K562 (cell line): Measurements from ENCODE around the gene FAM53B. TPM values are rescaled to one million over a fixed set of nuclear protein-coding genes. Genes with fewer than 3 reads are reported as not detected.

Experiments
- DIDO1 ChIP-seq: fragments of 450-650 bp; IDR thresholded peaks from 2 replicates; pipeline ENCODE4 v1.6.1; 2016; ENCODE audit warnings: low read depth, missing biosample characterization, missing genetic modification characterization
- L3MBTL2 ChIP-seq: fragments of 450-650 bp; IDR thresholded peaks from 2 replicates; pipeline ENCODE4 v1.6.1; 2016; ENCODE audit warnings: mild to moderate bottlenecking, moderate library complexity
- MBD2 ChIP-seq: sonication (generic); IDR thresholded peaks from 2 replicates; pipeline ENCODE4 v1.6.1; 2016; ENCODE audit warnings: low read depth, borderline replicate concordance
- MCM2 ChIP-seq: fragments of 450-650 bp; IDR thresholded peaks from 2 replicates; pipeline ENCODE4 v1.6.1; 2017; ENCODE audit warnings: low read depth, mild to moderate bottlenecking
- RBM22 ChIP-seq: fragments of 200-400 bp; formaldehyde crosslinking; IDR thresholded peaks from 2 replicates; pipeline ENCODE4 v1.6.1; 2018; ENCODE audit warnings: low read length, low read depth; ENCODE audit not compliant: poor library complexity, severe bottlenecking
- SOX6 ChIP-seq: fragments of 450-650 bp; IDR thresholded peaks from 2 replicates; pipeline ENCODE4 v1.6.1; 2014; ENCODE audit warnings: mild to moderate bottlenecking
- polyA plus RNA-seq, 8 experiments: library from polyadenylated mRNA; depleted of rRNA in 4 of 8; stranded (reverse) in 5 of 8; unstranded in 3 of 8; fragments of >200 nt; fragmentation: Nextera tagmentation in 2 of 8; fragmentation: Illumina TruSeq in 1 of 8; extraction: Ambion mirVana in 2 of 8; extraction: Trizol in 1 of 8; gene quantifications; 2 replicates each; pipeline versions ENCODE4 v1.2.1 to v1.2.3, GENCODE V29; 2011 to 2014; ENCODE audit warnings: inconsistent platforms in 1 of 8, missing spikeins in 1 of 8
- total RNA-seq, 7 experiments: library from RNA; depleted of rRNA in 6 of 7; stranded (reverse); fragments of >200 nt in 6 of 7; fragmentation: Illumina TruSeq in 2 of 7; extraction: Trizol in 2 of 7; gene quantifications; 2 replicates each; pipeline versions ENCODE4 v1.2.1 to v1.2.3, GENCODE V29; 2011 to 2021; ENCODE audit warnings: low replicate concordance in 1 of 7
- TF ChIP-seq, protein P1 (sequence below): IDR thresholded peaks from 2 replicates; pipeline ENCODE4 v1.6.1; 2016; ENCODE audit warnings: missing genetic modification characterization, missing compliant biosample characterization
- TF ChIP-seq, protein P2 (sequence below): sonication (generic); formaldehyde crosslinking; IDR thresholded peaks from 2 replicates; pipeline ENCODE4 v1.8.0; 2022; ENCODE audit warnings: mild to moderate bottlenecking, missing genetic modification reagents, borderline replicate concordance
- TF ChIP-seq, protein P3 (sequence below): fragments of 450-650 bp; IDR thresholded peaks from 2 replicates; pipeline ENCODE4 v1.6.1; 2016; ENCODE audit warnings: mild to moderate bottlenecking, moderate library complexity
- TF ChIP-seq, protein P4 (sequence below), 2 experiments: IDR thresholded peaks; 2 replicates each; pipeline ENCODE4 v1.6.1; 2011; ENCODE audit warnings: borderline replicate concordance in 1 of 2, control low read depth in 1 of 2, low read depth in 1 of 2, low read length in 1 of 2, mild to moderate bottlenecking in 1 of 2, mixed read lengths in 1 of 2, moderate library complexity in 1 of 2; ENCODE audit not compliant: insufficient read depth in 1 of 2, insufficient read length in 1 of 2, poor library complexity in 1 of 2, severe bottlenecking in 1 of 2; ENCODE audit errors: extremely low read depth in 1 of 2

The FAM53B gene
- total and polyA plus RNA-seq, 9 of the 15 experiments (the other 6 are each of a cell fraction or from before 2014, with no cell fraction given), result 0.03 to 16.5 (median 5.0) TPM

DNA sequence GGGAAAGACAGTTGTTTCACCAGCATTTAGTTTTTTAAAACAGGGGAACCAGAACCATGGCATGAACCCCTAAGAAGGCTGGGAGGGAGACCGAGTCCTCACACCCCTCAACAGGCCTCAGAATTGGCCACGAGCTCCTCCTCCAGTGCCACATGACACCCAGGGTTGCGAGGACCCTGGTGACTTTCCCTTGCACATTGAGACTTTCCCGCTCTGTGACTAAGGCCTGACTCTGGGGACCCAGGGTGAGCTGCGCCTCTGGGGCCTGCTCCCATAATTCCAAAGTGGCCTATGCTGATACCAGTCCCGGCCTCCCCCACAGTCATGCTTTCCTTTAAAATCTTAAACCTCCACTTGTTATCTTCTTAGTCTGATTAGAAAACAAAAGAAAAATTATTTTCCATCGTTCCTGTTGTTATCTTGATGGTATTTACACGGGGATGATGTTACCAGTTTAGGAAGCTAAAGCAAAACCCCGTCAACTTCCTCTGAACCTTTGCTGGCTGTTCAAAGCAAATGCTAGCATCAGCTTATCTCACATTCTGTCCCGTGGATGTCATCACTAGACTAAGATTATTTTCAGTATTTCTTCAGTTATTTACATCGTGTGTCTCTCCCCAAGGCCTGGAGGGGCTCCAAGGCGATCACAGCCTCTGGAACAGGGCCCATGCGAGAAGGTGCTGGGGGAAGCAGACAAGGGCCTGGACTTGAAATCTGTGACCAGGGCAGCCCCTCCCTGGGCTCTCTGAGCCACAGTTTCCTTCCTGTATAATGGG is 42.1 kb downstream of the FAM53B start (continued):
- TF ChIP-seq, protein P1, sequence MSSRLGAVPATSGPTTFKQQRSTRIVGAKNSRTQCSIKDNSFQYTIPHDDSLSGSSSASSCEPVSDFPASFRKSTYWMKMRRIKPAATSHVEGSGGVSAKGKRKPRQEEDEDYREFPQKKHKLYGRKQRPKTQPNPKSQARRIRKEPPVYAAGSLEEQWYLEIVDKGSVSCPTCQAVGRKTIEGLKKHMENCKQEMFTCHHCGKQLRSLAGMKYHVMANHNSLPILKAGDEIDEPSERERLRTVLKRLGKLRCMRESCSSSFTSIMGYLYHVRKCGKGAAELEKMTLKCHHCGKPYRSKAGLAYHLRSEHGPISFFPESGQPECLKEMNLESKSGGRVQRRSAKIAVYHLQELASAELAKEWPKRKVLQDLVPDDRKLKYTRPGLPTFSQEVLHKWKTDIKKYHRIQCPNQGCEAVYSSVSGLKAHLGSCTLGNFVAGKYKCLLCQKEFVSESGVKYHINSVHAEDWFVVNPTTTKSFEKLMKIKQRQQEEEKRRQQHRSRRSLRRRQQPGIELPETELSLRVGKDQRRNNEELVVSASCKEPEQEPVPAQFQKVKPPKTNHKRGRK (tag), result no peak
- TF ChIP-seq RBM22 (no peak), L3MBTL2 (peak; percentile 62; the same call in 1 of the 2 replicates), SOX6 (peak; percentile 71; the same call in 1 of the 2 replicates), MBD2 (no peak), MCM2 (no peak), DIDO1 (tag) (no peak)
- TF ChIP-seq, protein P2, sequence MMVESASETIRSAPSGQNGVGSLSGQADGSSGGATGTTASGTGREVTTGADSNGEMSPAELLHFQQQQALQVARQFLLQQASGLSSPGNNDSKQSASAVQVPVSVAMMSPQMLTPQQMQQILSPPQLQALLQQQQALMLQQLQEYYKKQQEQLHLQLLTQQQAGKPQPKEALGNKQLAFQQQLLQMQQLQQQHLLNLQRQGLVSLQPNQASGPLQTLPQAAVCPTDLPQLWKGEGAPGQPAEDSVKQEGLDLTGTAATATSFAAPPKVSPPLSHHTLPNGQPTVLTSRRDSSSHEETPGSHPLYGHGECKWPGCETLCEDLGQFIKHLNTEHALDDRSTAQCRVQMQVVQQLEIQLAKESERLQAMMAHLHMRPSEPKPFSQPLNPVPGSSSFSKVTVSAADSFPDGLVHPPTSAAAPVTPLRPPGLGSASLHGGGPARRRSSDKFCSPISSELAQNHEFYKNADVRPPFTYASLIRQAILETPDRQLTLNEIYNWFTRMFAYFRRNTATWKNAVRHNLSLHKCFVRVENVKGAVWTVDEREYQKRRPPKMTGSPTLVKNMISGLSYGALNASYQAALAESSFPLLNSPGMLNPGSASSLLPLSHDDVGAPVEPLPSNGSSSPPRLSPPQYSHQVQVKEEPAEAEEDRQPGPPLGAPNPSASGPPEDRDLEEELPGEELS, result no peak
- TF ChIP-seq, protein P3, sequence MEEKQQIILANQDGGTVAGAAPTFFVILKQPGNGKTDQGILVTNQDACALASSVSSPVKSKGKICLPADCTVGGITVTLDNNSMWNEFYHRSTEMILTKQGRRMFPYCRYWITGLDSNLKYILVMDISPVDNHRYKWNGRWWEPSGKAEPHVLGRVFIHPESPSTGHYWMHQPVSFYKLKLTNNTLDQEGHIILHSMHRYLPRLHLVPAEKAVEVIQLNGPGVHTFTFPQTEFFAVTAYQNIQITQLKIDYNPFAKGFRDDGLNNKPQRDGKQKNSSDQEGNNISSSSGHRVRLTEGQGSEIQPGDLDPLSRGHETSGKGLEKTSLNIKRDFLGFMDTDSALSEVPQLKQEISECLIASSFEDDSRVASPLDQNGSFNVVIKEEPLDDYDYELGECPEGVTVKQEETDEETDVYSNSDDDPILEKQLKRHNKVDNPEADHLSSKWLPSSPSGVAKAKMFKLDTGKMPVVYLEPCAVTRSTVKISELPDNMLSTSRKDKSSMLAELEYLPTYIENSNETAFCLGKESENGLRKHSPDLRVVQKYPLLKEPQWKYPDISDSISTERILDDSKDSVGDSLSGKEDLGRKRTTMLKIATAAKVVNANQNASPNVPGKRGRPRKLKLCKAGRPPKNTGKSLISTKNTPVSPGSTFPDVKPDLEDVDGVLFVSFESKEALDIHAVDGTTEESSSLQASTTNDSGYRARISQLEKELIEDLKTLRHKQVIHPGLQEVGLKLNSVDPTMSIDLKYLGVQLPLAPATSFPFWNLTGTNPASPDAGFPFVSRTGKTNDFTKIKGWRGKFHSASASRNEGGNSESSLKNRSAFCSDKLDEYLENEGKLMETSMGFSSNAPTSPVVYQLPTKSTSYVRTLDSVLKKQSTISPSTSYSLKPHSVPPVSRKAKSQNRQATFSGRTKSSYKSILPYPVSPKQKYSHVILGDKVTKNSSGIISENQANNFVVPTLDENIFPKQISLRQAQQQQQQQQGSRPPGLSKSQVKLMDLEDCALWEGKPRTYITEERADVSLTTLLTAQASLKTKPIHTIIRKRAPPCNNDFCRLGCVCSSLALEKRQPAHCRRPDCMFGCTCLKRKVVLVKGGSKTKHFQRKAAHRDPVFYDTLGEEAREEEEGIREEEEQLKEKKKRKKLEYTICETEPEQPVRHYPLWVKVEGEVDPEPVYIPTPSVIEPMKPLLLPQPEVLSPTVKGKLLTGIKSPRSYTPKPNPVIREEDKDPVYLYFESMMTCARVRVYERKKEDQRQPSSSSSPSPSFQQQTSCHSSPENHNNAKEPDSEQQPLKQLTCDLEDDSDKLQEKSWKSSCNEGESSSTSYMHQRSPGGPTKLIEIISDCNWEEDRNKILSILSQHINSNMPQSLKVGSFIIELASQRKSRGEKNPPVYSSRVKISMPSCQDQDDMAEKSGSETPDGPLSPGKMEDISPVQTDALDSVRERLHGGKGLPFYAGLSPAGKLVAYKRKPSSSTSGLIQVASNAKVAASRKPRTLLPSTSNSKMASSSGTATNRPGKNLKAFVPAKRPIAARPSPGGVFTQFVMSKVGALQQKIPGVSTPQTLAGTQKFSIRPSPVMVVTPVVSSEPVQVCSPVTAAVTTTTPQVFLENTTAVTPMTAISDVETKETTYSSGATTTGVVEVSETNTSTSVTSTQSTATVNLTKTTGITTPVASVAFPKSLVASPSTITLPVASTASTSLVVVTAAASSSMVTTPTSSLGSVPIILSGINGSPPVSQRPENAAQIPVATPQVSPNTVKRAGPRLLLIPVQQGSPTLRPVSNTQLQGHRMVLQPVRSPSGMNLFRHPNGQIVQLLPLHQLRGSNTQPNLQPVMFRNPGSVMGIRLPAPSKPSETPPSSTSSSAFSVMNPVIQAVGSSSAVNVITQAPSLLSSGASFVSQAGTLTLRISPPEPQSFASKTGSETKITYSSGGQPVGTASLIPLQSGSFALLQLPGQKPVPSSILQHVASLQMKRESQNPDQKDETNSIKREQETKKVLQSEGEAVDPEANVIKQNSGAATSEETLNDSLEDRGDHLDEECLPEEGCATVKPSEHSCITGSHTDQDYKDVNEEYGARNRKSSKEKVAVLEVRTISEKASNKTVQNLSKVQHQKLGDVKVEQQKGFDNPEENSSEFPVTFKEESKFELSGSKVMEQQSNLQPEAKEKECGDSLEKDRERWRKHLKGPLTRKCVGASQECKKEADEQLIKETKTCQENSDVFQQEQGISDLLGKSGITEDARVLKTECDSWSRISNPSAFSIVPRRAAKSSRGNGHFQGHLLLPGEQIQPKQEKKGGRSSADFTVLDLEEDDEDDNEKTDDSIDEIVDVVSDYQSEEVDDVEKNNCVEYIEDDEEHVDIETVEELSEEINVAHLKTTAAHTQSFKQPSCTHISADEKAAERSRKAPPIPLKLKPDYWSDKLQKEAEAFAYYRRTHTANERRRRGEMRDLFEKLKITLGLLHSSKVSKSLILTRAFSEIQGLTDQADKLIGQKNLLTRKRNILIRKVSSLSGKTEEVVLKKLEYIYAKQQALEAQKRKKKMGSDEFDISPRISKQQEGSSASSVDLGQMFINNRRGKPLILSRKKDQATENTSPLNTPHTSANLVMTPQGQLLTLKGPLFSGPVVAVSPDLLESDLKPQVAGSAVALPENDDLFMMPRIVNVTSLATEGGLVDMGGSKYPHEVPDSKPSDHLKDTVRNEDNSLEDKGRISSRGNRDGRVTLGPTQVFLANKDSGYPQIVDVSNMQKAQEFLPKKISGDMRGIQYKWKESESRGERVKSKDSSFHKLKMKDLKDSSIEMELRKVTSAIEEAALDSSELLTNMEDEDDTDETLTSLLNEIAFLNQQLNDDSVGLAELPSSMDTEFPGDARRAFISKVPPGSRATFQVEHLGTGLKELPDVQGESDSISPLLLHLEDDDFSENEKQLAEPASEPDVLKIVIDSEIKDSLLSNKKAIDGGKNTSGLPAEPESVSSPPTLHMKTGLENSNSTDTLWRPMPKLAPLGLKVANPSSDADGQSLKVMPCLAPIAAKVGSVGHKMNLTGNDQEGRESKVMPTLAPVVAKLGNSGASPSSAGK, result peak; percentile 62
- TF ChIP-seq, protein P4, sequence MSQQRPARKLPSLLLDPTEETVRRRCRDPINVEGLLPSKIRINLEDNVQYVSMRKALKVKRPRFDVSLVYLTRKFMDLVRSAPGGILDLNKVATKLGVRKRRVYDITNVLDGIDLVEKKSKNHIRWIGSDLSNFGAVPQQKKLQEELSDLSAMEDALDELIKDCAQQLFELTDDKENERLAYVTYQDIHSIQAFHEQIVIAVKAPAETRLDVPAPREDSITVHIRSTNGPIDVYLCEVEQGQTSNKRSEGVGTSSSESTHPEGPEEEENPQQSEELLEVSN (IDR thresholded peaks at IDR 0.05; ENCODE audit: borderline replicate concordance in 1 of 2, extremely low read depth in 1 of 2, insufficient read depth in 1 of 2, insufficient read length in 1 of 2, low read depth in 1 of 2, low read length in 1 of 2, poor library complexity in 1 of 2, severe bottlenecking in 1 of 2), result peak; percentile 47 to 80
